Esophagus squamous epithelium (tissue), 4 donors: ENCODE results near the gene MSANTD7.

Experiments
- POLR2A ChIP-seq, 4 donors: fragments of 450-650 bp; IDR thresholded peaks; one replicate each; pipeline ENCODE4 v1.6.1; 2017; ENCODE audit warnings: antibody characterized with exemption in 4 of 4, mild to moderate bottlenecking in 4 of 4, moderate library complexity in 3 of 4
- TF ChIP-seq, protein P1 (sequence below), 6 experiments: fragments of 450-650 bp in 4 of 6; fragments of 200-600 bp in 2 of 6; sonication (generic) in 2 of 6; IDR thresholded peaks; one replicate each; pipeline ENCODE4 v1.5.1; 2016 to 2019; ENCODE audit warnings: antibody characterized with exemption in 6 of 6, mild to moderate bottlenecking in 4 of 6, moderate library complexity in 4 of 6

DNA sequence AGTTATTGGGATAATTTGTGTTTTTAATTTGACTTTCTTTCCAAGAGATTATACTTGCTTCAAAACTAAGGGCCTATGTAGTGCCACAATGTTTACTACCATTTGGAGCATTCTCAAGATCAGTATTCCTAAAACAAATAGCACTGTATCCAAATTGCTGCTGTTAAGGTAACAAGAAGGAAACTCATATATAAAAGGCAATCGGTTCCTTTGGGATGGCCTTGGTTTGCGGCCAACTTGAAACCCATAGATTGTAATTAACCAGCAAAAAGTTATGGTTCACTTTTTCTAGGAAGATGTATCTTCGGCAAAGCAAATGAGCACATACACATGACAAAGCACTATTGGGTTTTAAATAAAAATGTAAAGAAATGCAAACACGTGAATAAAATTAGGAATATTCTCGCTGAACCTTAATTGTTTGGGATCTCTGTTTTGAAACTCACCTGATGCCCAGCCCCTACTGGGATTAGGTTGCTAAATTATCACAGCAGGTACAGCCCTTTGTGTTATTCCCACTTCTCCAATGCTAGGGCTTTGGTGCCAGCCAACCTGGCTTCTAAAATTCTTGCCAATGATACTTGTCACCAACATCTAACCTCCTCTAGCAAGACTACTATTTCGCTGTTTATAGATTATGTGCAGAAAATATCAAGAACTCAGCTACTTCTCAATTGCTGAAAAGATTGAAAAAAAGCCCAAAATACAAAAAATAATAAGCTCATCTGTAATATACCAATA lies 16.3 kb upstream of the MSANTD7 start:
- TF ChIP-seq, protein P1, sequence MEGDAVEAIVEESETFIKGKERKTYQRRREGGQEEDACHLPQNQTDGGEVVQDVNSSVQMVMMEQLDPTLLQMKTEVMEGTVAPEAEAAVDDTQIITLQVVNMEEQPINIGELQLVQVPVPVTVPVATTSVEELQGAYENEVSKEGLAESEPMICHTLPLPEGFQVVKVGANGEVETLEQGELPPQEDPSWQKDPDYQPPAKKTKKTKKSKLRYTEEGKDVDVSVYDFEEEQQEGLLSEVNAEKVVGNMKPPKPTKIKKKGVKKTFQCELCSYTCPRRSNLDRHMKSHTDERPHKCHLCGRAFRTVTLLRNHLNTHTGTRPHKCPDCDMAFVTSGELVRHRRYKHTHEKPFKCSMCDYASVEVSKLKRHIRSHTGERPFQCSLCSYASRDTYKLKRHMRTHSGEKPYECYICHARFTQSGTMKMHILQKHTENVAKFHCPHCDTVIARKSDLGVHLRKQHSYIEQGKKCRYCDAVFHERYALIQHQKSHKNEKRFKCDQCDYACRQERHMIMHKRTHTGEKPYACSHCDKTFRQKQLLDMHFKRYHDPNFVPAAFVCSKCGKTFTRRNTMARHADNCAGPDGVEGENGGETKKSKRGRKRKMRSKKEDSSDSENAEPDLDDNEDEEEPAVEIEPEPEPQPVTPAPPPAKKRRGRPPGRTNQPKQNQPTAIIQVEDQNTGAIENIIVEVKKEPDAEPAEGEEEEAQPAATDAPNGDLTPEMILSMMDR (IDR thresholded peaks at IDR 0.05), result no peak
- TF ChIP-seq POLR2A (IDR thresholded peaks at IDR 0.05), result no peak
